ENCODE results near the gene GZMB. TPM values are rescaled to one million over a fixed set of nuclear protein-coding genes. Genes with fewer than 3 reads are reported as not detected.

The GZMB gene
- total RNA-seq, 1 donor from 2014 or later: not detected

DNA sequence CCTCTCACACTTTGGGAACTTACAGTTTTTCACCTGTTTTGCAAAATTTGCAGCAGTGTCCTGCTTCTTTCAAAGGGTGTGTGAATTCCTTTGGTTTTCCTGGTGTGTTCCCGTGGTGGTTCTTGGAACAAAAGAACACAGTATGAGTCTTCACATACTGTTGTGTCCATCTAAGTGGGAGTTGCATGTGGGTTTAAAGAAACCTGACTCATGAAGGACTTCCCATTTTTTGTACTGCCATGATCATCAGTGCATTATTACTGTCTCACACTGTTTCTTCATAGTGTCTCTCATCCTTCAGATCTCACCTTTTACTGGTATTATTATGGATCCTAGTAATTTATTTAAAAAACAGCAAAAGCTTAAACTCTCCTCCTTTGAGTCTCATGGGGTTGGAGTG is 20.7 kb downstream of the GZMB start:
- DNase-seq (ENCODE audit: low spot score): no peak
- no peaks in the 10 kb centered on the region for H3K36me3 Mint-ChIP-seq (ENCODE audit: low read depth)
- H3K4me3 Mint-ChIP-seq (ENCODE audit: unreplicated experiment): no peak overlapping the region
- H3K4me1 Mint-ChIP-seq (ENCODE audit: low read depth): no peaks in the 10 kb centered on the region
- H3K27ac Mint-ChIP-seq (ENCODE audit: unreplicated experiment): no peak overlapping the region
- peaks cover 7% of the 10 kb centered on the region for H3K9me3 Mint-ChIP-seq (ENCODE audit: low read depth)
- TF ChIP-seq CTCF (IDR thresholded peaks at IDR 0.05): no peak
- no peaks in the 10 kb centered on the region for H3K27me3 Mint-ChIP-seq (ENCODE audit: low read depth)

DNA sequence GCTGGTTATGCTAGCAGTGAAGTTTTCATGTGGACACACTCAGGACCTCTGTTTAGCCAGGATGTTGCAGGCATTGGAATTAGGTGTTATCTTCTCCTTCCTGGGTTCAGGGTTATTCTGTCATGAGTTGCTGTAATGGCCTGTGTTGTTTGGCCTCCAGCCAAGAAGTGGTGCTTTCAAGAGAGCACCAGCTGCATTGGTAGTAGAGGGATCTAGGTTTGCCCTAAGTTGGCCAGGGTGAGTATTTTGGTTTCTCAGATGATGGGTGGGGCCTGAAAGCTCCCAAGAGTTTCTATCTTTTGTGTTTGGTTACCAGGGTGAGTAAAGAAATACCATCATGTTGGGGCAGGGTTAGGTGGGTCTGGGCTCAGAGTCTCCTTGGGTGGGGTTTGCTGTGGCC is 21.8 kb downstream of the GZMB start:
- no peaks in the 10 kb centered on the region for H3K27me3 Mint-ChIP-seq (ENCODE audit: low read depth)
- no peak for TF ChIP-seq CTCF (IDR thresholded peaks at IDR 0.05)
- no peaks in the 10 kb centered on the region for H3K36me3 Mint-ChIP-seq (ENCODE audit: low read depth)
- no peak overlapping the region for H3K4me3 Mint-ChIP-seq (ENCODE audit: unreplicated experiment)
- H3K9me3 Mint-ChIP-seq (ENCODE audit: low read depth): peaks cover 3% of the 10 kb centered on the region
- no peaks in the 10 kb centered on the region for H3K4me1 Mint-ChIP-seq (ENCODE audit: low read depth)
- DNase-seq (ENCODE audit: low spot score): no peak
- no peak overlapping the region for H3K27ac Mint-ChIP-seq (ENCODE audit: unreplicated experiment)

DNA sequence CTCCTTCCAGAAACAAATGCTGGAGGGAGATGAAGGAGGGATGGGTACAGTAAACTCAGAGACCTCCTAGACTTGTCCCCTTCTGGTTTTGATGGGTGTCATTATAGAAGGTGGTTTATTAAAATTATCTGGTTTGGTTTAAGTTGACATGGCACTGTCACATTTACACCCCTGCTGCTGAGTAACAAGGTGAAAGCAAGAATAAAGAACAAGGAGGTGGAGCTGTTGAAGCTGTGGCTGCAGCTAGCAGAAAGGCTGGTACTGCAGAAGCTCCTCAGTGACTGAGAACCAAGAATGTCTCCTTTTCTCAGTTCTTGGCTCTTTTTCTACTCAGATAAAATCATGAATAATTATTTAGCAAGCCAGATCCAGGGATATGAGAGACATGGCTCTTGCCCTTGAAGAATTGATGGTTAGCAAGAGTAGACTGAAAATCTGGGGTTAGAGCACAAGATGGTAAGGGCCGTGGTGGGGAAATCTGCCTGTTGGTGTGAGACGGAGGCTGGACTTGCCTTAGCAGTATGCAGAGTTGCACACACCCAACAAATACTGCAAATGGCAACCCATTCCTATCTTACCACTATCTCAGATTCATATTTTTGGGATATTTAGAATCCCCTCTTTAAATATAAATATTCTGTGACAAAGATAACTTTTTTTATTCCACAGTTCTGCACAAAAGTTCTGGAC is 24.2 kb downstream of the GZMB start, which contains the start of gene GZMH:
GZMH (minus strand) TSS at position 31 of the 690 bp plus-strand sequence. CDS start 72 bp downstream, outside the sequence.
- TF ChIP-seq CTCF (IDR thresholded peaks at IDR 0.05): no peak
- no peak within 1 kb of the TSS for H3K27ac Mint-ChIP-seq (ENCODE audit: unreplicated experiment)
- H3K36me3 Mint-ChIP-seq (ENCODE audit: low read depth): no peaks in the 10 kb centered on the region

GRCh38 chr14:24607635-24608514 is 26.1 kb downstream of the GZMB start:
- Mint-ChIP-seq H3K4me1 (ENCODE audit: low read depth) (no peaks in the 10 kb centered on the region), H3K36me3 (ENCODE audit: low read depth) (no peaks in the 10 kb centered on the region), H3K27ac (ENCODE audit: unreplicated experiment) (no peak overlapping the region), H3K9me3 (ENCODE audit: low read depth) (peaks cover 3% of the 10 kb centered on the region), H3K4me3 (ENCODE audit: unreplicated experiment) (no peak overlapping the region), H3K27me3 (ENCODE audit: low read depth) (peaks cover 2% of the 10 kb centered on the region)
- TF ChIP-seq CTCF (IDR thresholded peaks at IDR 0.05): no peak
- no peak for DNase-seq (ENCODE audit: low spot score)

More for the DNA sequence above, 24.2 kb downstream of the GZMB start, which contains the start of gene GZMH:
- Mint-ChIP-seq H3K4me3 (ENCODE audit: unreplicated experiment) (no peak within 1 kb of the TSS), H3K27me3 (ENCODE audit: low read depth) (peaks cover 2% of the 10 kb centered on the region), H3K9me3 (ENCODE audit: low read depth) (peaks cover 3% of the 10 kb centered on the region), H3K4me1 (ENCODE audit: low read depth) (no peaks in the 10 kb centered on the region)
- DNase-seq (ENCODE audit: low spot score): no peak

- Mint-ChIP-seq H3K4me1 (ENCODE audit: low read depth) (no peaks in the 10 kb centered on the region), H3K9me3 (ENCODE audit: low read depth) (peaks cover 3% of the 10 kb centered on the region), H3K36me3 (ENCODE audit: low read depth) (no peaks in the 10 kb centered on the region), H3K27me3 (ENCODE audit: low read depth) (peaks cover 2% of the 10 kb centered on the region), H3K4me3 (ENCODE audit: unreplicated experiment) (no peak overlapping the region), H3K27ac (ENCODE audit: unreplicated experiment) (no peak overlapping the region)
- no peak for TF ChIP-seq CTCF (IDR thresholded peaks at IDR 0.05)
- no peak for DNase-seq (ENCODE audit: low spot score)
Measured at GRCh38 chr14:24607081-24607480, 26.9 kb downstream of the GZMB start.

Measured in chondrocyte (in vitro differentiated cells).